CD4-positive, alpha-beta T cell treated with Interleukin-17A for 4 hours (primary cell): ENCODE measurements around the gene SLC25A25.
A peak's percentile ranks its signal among the peaks of the same experiment; 100 is the strongest.

ENCODE experiments used
- DNase-seq: peaks from one replicate; pipeline ENCODE4 v3.0.0-alpha.2; 2020; ENCODE audit warnings: mixed read lengths

Gene SLC25A25

GRCh38 chr9:128073253-128073886, 5.3 kb downstream of the SLC25A25 start:
- no peak for DNase-seq

GRCh38 chr9:128077847-128078503, 9.9 kb downstream of the SLC25A25 start:
- DNase-seq = no peak

- no peak for DNase-seq
Observed at GRCh38 chr9:128078504-128079434, 10.7 kb downstream of the SLC25A25 start.

- no peak for DNase-seq
Observed at GRCh38 chr9:128080206-128080605, 12.2 kb downstream of the SLC25A25 start.

GRCh38 chr9:128081056-128081455, 13.0 kb downstream of the SLC25A25 start:
- DNase-seq = no peak

- no peak for DNase-seq
Observed at GRCh38 chr9:128082151-128082550, 14.1 kb downstream of the SLC25A25 start.

- no peak for DNase-seq
Observed at GRCh38 chr9:128084746-128085145, 16.7 kb downstream of the SLC25A25 start.

GRCh38 chr9:128085943-128086342, 17.9 kb downstream of the SLC25A25 start:
- DNase-seq = no peak

- no peak for DNase-seq
Observed at GRCh38 chr9:128087262-128087661, 19.2 kb downstream of the SLC25A25 start.

- DNase-seq = no peak
Observed at GRCh38 chr9:128088253-128088945, 20.4 kb downstream of the SLC25A25 start.

- no peak for DNase-seq
Observed at GRCh38 chr9:128089299-128089698, 21.3 kb downstream of the SLC25A25 start.

- DNase-seq = no peak
Observed at GRCh38 chr9:128091144-128091543, 23.1 kb downstream of the SLC25A25 start.

GRCh38 chr9:128091571-128091970, 23.5 kb downstream of the SLC25A25 start:
- DNase-seq = peak; percentile 33

GRCh38 chr9:128092199-128092977, 24.4 kb downstream of the SLC25A25 start:
- no peak for DNase-seq

- peak; percentile 32 for DNase-seq
Observed at GRCh38 chr9:128093011-128093410, 25.0 kb downstream of the SLC25A25 start.

GRCh38 chr9:128094166-128094949, 26.3 kb downstream of the SLC25A25 start:
- peak; percentile 75 for DNase-seq

GRCh38 chr9:128094950-128095544, 27.0 kb downstream of the SLC25A25 start:
- no peak for DNase-seq

- no peak for DNase-seq
Observed at GRCh38 chr9:128096616-128097536, 28.8 kb downstream of the SLC25A25 start.

GRCh38 chr9:128097543-128098296, 29.7 kb downstream of the SLC25A25 start:
- no peak for DNase-seq
